Ishikawa (cell line): Measurements from ENCODE around the gene ERBIN.

Source experiments
- CEBPB ChIP-seq: IDR thresholded peaks from 2 replicates; pipeline ENCODE4 v1.6.1; 2012
- CREB1 ChIP-seq: IDR thresholded peaks from 2 replicates; pipeline ENCODE4 v1.6.1; 2012; ENCODE audit warnings: low read depth
- EGR1 ChIP-seq: IDR thresholded peaks from 2 replicates; pipeline ENCODE4 v1.6.1; 2012
- EP300 ChIP-seq: IDR thresholded peaks from 2 replicates; pipeline ENCODE4 v1.6.1; 2012; ENCODE audit warnings: borderline replicate concordance
- FOXM1 ChIP-seq: IDR thresholded peaks from 2 replicates; pipeline ENCODE4 v1.6.1; 2012; ENCODE audit warnings: low read depth, borderline replicate concordance
- MAX ChIP-seq: IDR thresholded peaks from 2 replicates; pipeline ENCODE4 v1.6.1; 2012
- NFIC ChIP-seq: IDR thresholded peaks from 2 replicates; pipeline ENCODE4 v1.6.1; 2012
- RAD21 ChIP-seq: IDR thresholded peaks from 2 replicates; pipeline ENCODE4 v1.6.1; 2012; ENCODE audit warnings: low read depth
- REST ChIP-seq: IDR thresholded peaks from 2 replicates; pipeline ENCODE4 v1.6.1; 2012; ENCODE audit warnings: low read depth, mild to moderate bottlenecking
- TAF1 ChIP-seq: IDR thresholded peaks from 2 replicates; pipeline ENCODE4 v1.6.1; 2012; ENCODE audit warnings: low read depth, mild to moderate bottlenecking
- TCF12 ChIP-seq: IDR thresholded peaks from 2 replicates; pipeline ENCODE4 v1.6.1; 2012; ENCODE audit warnings: low read depth
- TEAD4 ChIP-seq: IDR thresholded peaks from 2 replicates; pipeline ENCODE4 v1.6.1; 2012
- USF1 ChIP-seq: IDR thresholded peaks from 2 replicates; pipeline ENCODE4 v1.6.1; 2012
- YY1 ChIP-seq: IDR thresholded peaks from 2 replicates; pipeline ENCODE4 v1.6.1; 2012; ENCODE audit warnings: low read depth
- ZBTB7A ChIP-seq: IDR thresholded peaks from 2 replicates; pipeline ENCODE4 v1.6.1; 2012; ENCODE audit warnings: low read depth

Gene ERBIN

GRCh38 chr5:65926276-65926783, at the start of gene ERBIN:
Gene ERBIN, plus strand, starts transcription at chr5:65926575. Its CDS starts 66,144 bp downstream, at chr5:65992719.
- TF ChIP-seq EP300 (no peak), CEBPB (no peak), YY1 (no peak), ZBTB7A (no peak), TAF1 (peak; percentile 58), FOXM1 (no peak), CREB1 (no peak), USF1 (no peak; the same call in 1 of the 2 replicates), NFIC (no peak), MAX (no peak), TEAD4 (peak; percentile 34; the same call in 1 of the 2 replicates), RAD21 (peak; percentile 3; the same call in 1 of the 2 replicates), TCF12 (peak; percentile 46; the same call in 1 of the 2 replicates), REST (0 out of 2 replicates have a peak, but pooled peaks have one; percentile 9), EGR1 (0 out of 2 replicates have a peak, but pooled peaks have one; percentile 11)

GRCh38 chr5:65876970-65877369, 49.4 kb upstream of the ERBIN start:
- TF ChIP-seq YY1 (no peak), FOXM1 (no peak)

- no peak for TF ChIP-seq TAF1
- TF ChIP-seq NFIC, result peak; percentile 39
- no peak for TF ChIP-seq ZBTB7A
- TF ChIP-seq CEBPB, result no peak
- no peak for TF ChIP-seq REST
- TF ChIP-seq EP300, result no peak
Observed at GRCh38 chr5:65880496-65881072, 45.8 kb upstream of the ERBIN start.

- no peak for TF ChIP-seq MAX
- no peak for TF ChIP-seq TEAD4
- no peak for TF ChIP-seq RAD21
- no peak for TF ChIP-seq USF1
- TF ChIP-seq REST, result no peak
- no peak for TF ChIP-seq FOXM1
- no peak for TF ChIP-seq CREB1
- TF ChIP-seq EGR1, result no peak
- no peak for TF ChIP-seq EP300
- no peak for TF ChIP-seq TCF12
- TF ChIP-seq CEBPB, result no peak
- TF ChIP-seq ZBTB7A, result no peak
- no peak for TF ChIP-seq TAF1
- TF ChIP-seq NFIC, result no peak
Observed at GRCh38 chr5:65882278-65882677, 44.1 kb upstream of the ERBIN start.

GRCh38 chr5:65883461-65883860, 42.9 kb upstream of the ERBIN start:
- TF ChIP-seq RAD21 (no peak), TCF12 (no peak), ZBTB7A (no peak), TAF1 (no peak), FOXM1 (no peak), NFIC (no peak), TEAD4 (no peak), MAX (no peak), EGR1 (no peak), REST (no peak), EP300 (no peak), YY1 (no peak), CEBPB (no peak), CREB1 (no peak), USF1 (no peak)
